GM18867 (cell line): ENCODE measurements around the gene RD3L.
"Not testable (repeated sequence)": the region's sequence is repeated elsewhere in the genome, so short reads cannot be mapped to it uniquely, and the experiment has no call there.

ENCODE experiments used
- ATAC-seq: cut with Tn5 transposase; IDR thresholded peaks from one replicate; pipeline ENCODE4 v1.9.1; 2021; ENCODE audit warnings: mild to moderate bottlenecking, moderate library complexity; ENCODE audit not compliant: unreplicated experiment

Gene RD3L

GRCh38 chr14:103928011-103928890 is 14.1 kb downstream of the RD3L start, which contains the start of gene TDRD9:
Gene TDRD9, plus strand, starts transcription at chr14:103928456. Its CDS starts 54 bp downstream, at chr14:103928510.
- no peak for ATAC-seq

GRCh38 chr14:103927566-103927965 is 14.8 kb downstream of the RD3L start:
- no peak for ATAC-seq

GRCh38 chr14:103925316-103925715 is 17.0 kb downstream of the RD3L start:
- ATAC-seq = no peak

- ATAC-seq = no peak
Observed at GRCh38 chr14:103923863-103924262, 18.5 kb downstream of the RD3L start.

- ATAC-seq = not testable (repeated sequence)
Observed at GRCh38 chr14:103921855-103922200, 20.5 kb downstream of the RD3L start.

GRCh38 chr14:103920981-103921854 is 21.1 kb downstream of the RD3L start:
- ATAC-seq = peak; percentile 98

- ATAC-seq = no peak
Observed at GRCh38 chr14:103916636-103917262, 25.6 kb downstream of the RD3L start.

GRCh38 chr14:103915616-103916015 is 26.7 kb downstream of the RD3L start:
- no peak for ATAC-seq

GRCh38 chr14:103910984-103911383 is 31.3 kb downstream of the RD3L start:
- ATAC-seq = no peak

GRCh38 chr14:103910262-103910935 is 31.9 kb downstream of the RD3L start:
- ATAC-seq = no peak

GRCh38 chr14:103909531-103910261 is 32.6 kb downstream of the RD3L start:
- ATAC-seq = no peak

- no peak for ATAC-seq
Observed at GRCh38 chr14:103908580-103908979, 33.7 kb downstream of the RD3L start.

- ATAC-seq = no peak
Observed at GRCh38 chr14:103905842-103906456, 36.4 kb downstream of the RD3L start.

GRCh38 chr14:103904493-103905107 is 37.7 kb downstream of the RD3L start:
- no peak for ATAC-seq

GRCh38 chr14:103899833-103900232 is 42.5 kb downstream of the RD3L start:
- ATAC-seq = no peak

- ATAC-seq = no peak
Observed at GRCh38 chr14:103899316-103899715, 43.0 kb downstream of the RD3L start.

- ATAC-seq = no peak
Observed at GRCh38 chr14:103898711-103899110, 43.6 kb downstream of the RD3L start.

- no peak for ATAC-seq
Observed at GRCh38 chr14:103898204-103898603, 44.1 kb downstream of the RD3L start.
